Neutrophil (primary cell): ENCODE data around the gene NMT1.

Experiments used
- H3K27ac ChIP-seq: fragments of 200-600 bp; sonication (generic); 2 replicates; pipeline ENCODE4 v1.5.1; 2016; ENCODE audit warnings: mild to moderate bottlenecking, moderate library complexity
- H3K27me3 ChIP-seq: fragments of 200-600 bp; sonication (generic); 2 replicates; pipeline ENCODE4 v1.6.0; 2016; ENCODE audit warnings: mild to moderate bottlenecking
- H3K36me3 ChIP-seq: fragments of 200-600 bp; sonication (generic); 2 replicates; pipeline ENCODE4 v1.5.1; 2017
- H3K4me1 ChIP-seq, 2 experiments: fragments of 200-600 bp in 1 of 2; sonication (generic) in 1 of 2; 1 replicate in 1 of 2; 2 replicates in 1 of 2; pipeline versions ENCODE4 v1.5.1 to v1.6.1; 2013 to 2016; ENCODE audit warnings: low read depth in 1 of 2, low read length in 1 of 2, mild to moderate bottlenecking in 1 of 2, moderate library complexity in 1 of 2; ENCODE audit not compliant: control insufficient read depth in 1 of 2, insufficient read depth in 1 of 2
- H3K4me3 ChIP-seq, 2 experiments: fragments of 200-600 bp in 1 of 2; sonication (generic) in 1 of 2; 1 replicate in 1 of 2; 2 replicates in 1 of 2; pipeline ENCODE4 v1.5.1; 2013 to 2016; ENCODE audit warnings: low read depth in 1 of 2, low read length in 1 of 2, mild to moderate bottlenecking in 1 of 2, moderate library complexity in 1 of 2
- H3K9me3 ChIP-seq: fragments of 200-600 bp; sonication (generic); 2 replicates; pipeline ENCODE4 v1.5.1; 2016
- TF ChIP-seq, protein P1 (sequence below): fragments of 200-600 bp; sonication (generic); IDR thresholded peaks from 2 replicates; pipeline ENCODE4 v1.5.1; 2016; ENCODE audit warnings: antibody characterized with exemption

The NMT1 gene

DNA sequence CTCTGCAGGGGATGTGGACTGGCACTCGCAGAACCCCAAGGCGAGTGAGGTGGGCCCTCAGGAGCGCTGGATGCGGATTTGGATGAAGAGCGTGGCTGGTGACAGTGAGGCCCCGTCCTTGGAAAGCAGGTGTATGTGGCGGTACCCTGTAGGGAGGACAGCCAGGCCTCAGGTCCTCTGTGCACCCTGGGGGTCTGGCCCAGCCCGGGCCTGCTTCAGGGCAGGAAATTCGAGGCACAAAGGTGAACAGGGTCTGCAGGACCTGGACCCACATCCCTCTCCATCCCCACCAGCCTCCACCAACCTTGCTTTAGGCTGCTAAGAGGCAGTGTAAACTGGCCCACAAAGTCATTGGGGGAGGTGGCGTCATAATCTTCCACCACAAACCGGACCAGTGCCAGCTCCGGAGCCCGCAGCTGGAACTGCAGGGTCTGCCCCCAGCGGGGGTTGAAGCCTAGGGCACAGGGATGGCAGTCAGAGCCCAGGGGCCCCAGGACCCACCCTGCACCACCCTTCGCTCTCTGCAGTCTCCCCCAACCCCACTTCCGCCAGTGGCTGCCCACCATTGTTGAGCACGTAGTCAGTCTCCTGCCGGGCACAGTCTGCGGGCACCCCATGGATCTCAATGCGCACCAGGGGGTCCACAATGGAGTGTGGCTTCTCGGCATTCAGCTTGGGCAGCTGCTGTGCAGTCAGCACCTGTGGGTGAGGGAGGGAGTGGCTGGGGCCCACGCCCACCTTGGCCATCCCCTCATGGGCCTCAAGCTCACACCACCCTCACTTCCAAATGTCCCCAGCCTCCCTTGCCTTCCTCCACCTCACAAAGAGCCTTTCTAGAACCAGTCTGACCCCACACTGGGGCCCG lies 51.7 kb downstream of the NMT1 start:
- Histone ChIP-seq H3K9me3 (no peaks in the 10 kb centered on the region), H3K27me3 (no peaks in the 10 kb centered on the region), H3K4me1 (no peaks in the 10 kb centered on the region), H3K27ac (no peak overlapping the region), H3K36me3 (peaks cover 18% of the 10 kb centered on the region), H3K4me3 (no peak overlapping the region)
- TF ChIP-seq, protein P1, sequence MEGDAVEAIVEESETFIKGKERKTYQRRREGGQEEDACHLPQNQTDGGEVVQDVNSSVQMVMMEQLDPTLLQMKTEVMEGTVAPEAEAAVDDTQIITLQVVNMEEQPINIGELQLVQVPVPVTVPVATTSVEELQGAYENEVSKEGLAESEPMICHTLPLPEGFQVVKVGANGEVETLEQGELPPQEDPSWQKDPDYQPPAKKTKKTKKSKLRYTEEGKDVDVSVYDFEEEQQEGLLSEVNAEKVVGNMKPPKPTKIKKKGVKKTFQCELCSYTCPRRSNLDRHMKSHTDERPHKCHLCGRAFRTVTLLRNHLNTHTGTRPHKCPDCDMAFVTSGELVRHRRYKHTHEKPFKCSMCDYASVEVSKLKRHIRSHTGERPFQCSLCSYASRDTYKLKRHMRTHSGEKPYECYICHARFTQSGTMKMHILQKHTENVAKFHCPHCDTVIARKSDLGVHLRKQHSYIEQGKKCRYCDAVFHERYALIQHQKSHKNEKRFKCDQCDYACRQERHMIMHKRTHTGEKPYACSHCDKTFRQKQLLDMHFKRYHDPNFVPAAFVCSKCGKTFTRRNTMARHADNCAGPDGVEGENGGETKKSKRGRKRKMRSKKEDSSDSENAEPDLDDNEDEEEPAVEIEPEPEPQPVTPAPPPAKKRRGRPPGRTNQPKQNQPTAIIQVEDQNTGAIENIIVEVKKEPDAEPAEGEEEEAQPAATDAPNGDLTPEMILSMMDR = no peak

DNA sequence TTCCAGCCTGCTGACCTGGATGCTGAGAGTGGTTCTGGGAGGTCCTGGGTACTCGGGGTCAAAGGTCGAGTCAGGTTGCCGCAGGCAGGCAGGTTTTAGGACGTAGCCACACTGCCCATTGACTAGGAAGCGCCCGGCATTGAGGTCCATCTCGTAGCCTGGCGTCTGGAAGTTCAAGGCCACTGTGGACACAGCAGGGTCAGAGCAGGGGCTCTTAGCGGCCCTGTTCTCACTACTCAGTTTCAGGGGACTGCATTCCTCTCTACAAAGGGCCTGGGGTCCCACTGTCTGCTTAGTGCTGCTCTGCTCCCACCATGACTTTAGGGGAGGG lies 52.3 kb downstream of the NMT1 start:
- H3K4me1 ChIP-seq = no peaks in the 10 kb centered on the region
- TF ChIP-seq, protein P1 = no peak
- peaks cover 12% of the 10 kb centered on the region for H3K36me3 ChIP-seq

DNA sequence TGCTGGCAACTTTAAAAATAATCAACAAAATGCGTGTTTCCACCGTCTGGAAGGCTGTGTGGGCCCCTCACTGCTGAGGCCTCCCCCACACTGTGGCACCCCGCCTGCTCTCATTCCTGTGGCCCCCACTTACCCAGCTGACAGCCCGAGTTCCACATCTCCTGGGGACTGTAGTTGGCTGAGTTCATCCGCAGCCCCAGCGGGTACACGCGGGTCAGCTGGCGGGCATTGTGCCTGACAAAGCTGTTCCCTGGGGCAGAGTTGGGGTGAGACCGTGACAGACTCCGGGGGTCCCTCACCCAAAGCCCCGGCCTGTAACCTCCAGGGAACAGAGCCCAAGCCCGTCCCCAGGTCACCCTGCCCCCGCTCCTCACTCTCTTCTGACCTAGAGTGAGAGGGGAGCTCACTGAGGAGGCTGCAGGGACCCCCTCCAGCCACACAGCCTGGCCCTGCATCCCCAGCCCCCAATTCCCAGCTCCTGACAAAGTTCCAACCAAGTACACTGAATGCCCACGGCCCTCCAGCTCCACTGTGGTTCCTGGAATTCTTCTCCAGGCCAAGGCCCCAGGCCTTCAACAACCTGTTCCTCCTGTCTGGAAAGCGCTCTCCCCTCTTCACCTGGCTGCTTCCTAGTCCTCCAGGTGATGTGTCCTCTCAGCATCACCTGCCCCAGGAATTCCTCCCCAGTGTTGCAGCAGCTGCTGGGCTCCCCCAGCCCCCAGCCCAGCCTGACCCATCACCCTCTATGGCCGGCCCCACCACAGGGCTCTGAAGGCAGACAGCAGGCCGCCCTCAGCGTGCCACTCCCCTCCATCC lies 53.2 kb downstream of the NMT1 start:
- H3K4me1 ChIP-seq = no peaks in the 10 kb centered on the region
- no peaks in the 10 kb centered on the region for H3K27me3 ChIP-seq
- no peak overlapping the region for H3K27ac ChIP-seq
- TF ChIP-seq, protein P1 = no peak
- H3K9me3 ChIP-seq = no peaks in the 10 kb centered on the region
- H3K36me3 ChIP-seq = peaks cover 2% of the 10 kb centered on the region
- no peak overlapping the region for H3K4me3 ChIP-seq

More for the DNA sequence above, 52.3 kb downstream of the NMT1 start:
- Histone ChIP-seq H3K27me3 (no peaks in the 10 kb centered on the region), H3K9me3 (no peaks in the 10 kb centered on the region), H3K27ac (no peak overlapping the region), H3K4me3 (no peak overlapping the region)

DNA sequence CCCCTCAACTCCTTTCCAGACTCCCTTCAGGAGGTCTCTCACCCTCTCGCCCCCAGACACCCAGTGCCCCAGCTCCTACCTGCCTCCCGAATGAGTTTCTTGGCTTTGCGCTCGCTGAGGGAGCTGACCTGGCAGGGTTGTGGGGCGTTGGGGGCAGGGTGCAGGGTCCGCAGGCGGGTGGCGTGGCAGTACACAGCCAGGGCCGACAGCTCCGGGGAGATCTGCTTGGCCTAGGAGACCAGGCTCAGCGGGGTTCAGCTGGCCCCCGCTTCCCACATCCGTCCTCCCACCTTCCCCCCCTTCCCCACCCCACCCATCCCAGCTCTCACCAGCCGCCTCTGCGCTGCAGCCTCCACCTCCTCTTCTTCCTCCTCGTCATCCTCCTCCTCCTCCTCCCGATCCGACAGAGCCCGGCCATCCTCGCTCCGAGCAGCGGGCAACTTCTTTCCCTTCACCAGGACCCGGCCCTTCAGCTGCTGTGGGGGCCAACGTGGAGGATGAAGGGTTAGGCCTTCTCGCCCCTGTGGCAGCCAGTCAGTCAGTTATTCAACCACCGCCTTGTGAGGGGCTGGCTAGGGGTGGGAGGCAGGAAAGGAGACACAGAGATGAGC lies 54.0 kb downstream of the NMT1 start:
- Histone ChIP-seq H3K36me3 (no peaks in the 10 kb centered on the region), H3K27me3 (peaks cover 6% of the 10 kb centered on the region), H3K4me3 (no peak overlapping the region), H3K9me3 (no peaks in the 10 kb centered on the region), H3K4me1 (no peaks in the 10 kb centered on the region), H3K27ac (no peak overlapping the region)
- TF ChIP-seq, protein P1 = no peak

DNA sequence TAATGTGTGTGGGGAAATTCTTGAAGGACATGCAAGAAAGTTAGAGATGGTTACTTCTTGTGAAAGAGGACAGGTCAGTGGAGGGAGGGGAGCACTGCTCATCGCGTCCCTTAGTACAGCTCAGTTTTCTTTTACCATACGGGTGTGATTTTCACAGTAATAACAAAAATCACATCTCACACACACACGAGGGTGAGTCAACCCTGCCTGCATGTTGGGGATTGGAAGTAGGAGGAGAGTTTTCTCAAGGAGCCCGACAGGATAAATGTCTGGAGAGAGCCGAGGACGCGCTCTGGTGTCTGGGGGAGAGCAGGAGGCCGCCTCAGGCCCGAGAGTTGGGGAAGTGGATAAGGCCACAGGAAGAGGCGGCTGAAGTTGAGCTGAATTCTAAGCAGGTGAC lies 54.8 kb downstream of the NMT1 start:
- peaks cover 13% of the 10 kb centered on the region for H3K27me3 ChIP-seq
- no peaks in the 10 kb centered on the region for H3K4me1 ChIP-seq
- no peaks in the 10 kb centered on the region for H3K36me3 ChIP-seq
- TF ChIP-seq, protein P1 = no peak
- no peak overlapping the region for H3K27ac ChIP-seq
- H3K4me3 ChIP-seq = no peak overlapping the region
- no peaks in the 10 kb centered on the region for H3K9me3 ChIP-seq
